ENCODE data around the gene SLC38A8. TPM values are rescaled to one million over a fixed set of nuclear protein-coding genes. Genes with fewer than 3 reads are reported as not detected.

SLC38A8 gene
- total and polyA plus RNA-seq, 2 donors (not counting 1 experiment from before 2014, with no cell fraction given) = not detected

GRCh38 chr16:83998091-83998490 is 44.5 kb downstream of the SLC38A8 start:
- H3K27me3 ChIP-seq (replicated peaks in 1 of 4; ENCODE audit: control extremely low read depth in 1 of 4, control insufficient read depth in 3 of 4, insufficient read depth in 4 of 4, low read length in 3 of 4) = peaks cover 0 to 13% (median 2%) of the 10 kb centered on the region in 4 experiments
- H3K27me3 Mint-ChIP-seq = peaks cover 29% of the 10 kb centered on the region

More at GRCh38 chr16:83998091-83998490, 44.5 kb downstream of the SLC38A8 start:
- no peak overlapping the region for H3K9ac ChIP-seq (ENCODE audit: low read length)
- peaks cover 1% of the 10 kb centered on the region for H3K4me1 Mint-ChIP-seq
- TF ChIP-seq CTCF (IDR thresholded peaks at IDR 0.05) = no peak
- TF ChIP-seq EZH2 (IDR thresholded peaks at IDR 0.05; ENCODE audit: borderline replicate concordance, insufficient read depth, low read depth, low read length, poor library complexity, severe bottlenecking) = no peak
- H3K36me3 ChIP-seq (replicated peaks in 1 of 2; ENCODE audit: control extremely low read depth in 1 of 2, control insufficient read depth in 1 of 2, extremely low read depth in 1 of 2, insufficient read depth in 2 of 2, low read length in 1 of 2) = no peaks in the 10 kb centered on the region
- CTCF ChIA-PET = no interaction called here
- no peaks in the 10 kb centered on the region for H3K79me2 ChIP-seq (ENCODE audit: control insufficient read depth, insufficient read depth, low read length)
- H3K4me1 ChIP-seq (ENCODE audit: control insufficient read depth in 2 of 2, insufficient read depth in 2 of 2, low read length in 2 of 2) = peaks cover 0 to 4% of the 10 kb centered on the region in 2 donors
- no peaks in the 10 kb centered on the region for H4K20me1 ChIP-seq (ENCODE audit: control insufficient read depth, insufficient read depth, low read length, poor library complexity, severe bottlenecking)
- intact Hi-C loops (cut with micrococcal nuclease) = no loop called here
- ATAC-seq (ENCODE audit: low read depth) = no peak
- no peak overlapping the region for H3K27ac ChIP-seq (ENCODE audit: low read length in 2 of 2)
- 89% methylated on average over 13 of the region's 13 CpGs for WGBS (ENCODE audit: insufficient coverage)
- no peak for DNase-seq
- H3K9me3 ChIP-seq (ENCODE audit: control extremely low read depth in 1 of 3, control insufficient read depth in 2 of 3, insufficient read depth in 1 of 3, low read length in 2 of 3) = peaks cover 0 to 3% (median 0%) of the 10 kb centered on the region in 3 donors
- no peak overlapping the region for H3K4me2 ChIP-seq (replicated peaks; ENCODE audit: low read depth, low read length, poor library complexity, severe bottlenecking)
- POLR2A ChIA-PET = no interaction called here
- no peak overlapping the region for H3K27ac Mint-ChIP-seq
- H3K4me3 ChIP-seq (ENCODE audit: control extremely low read depth in 1 of 5, extremely low read depth in 1 of 5, insufficient read depth in 1 of 5, low read depth in 2 of 5, low read length in 4 of 5) = no peak overlapping the region
- no peak overlapping the region for H3K4me3 Mint-ChIP-seq
- H3K9me3 Mint-ChIP-seq (ENCODE audit: insufficient read depth) = no peaks in the 10 kb centered on the region
- H2AFZ ChIP-seq (ENCODE audit: insufficient read depth, low read depth, low read length, poor library complexity, severe bottlenecking) = no peak overlapping the region
